Neuron (in vitro differentiated cells): ENCODE measurements around the gene TLE3.

Source experiments
- H2AFZ ChIP-seq: one replicate; pipeline ENCODE4 v1.6.1; 2013; ENCODE audit warnings: low read depth, mild to moderate bottlenecking, inconsistent platforms, low read length, moderate library complexity
- H3K27me3 ChIP-seq: one replicate; pipeline ENCODE4 v1.6.1; 2013; ENCODE audit warnings: low read length; ENCODE audit not compliant: insufficient read depth
- H3K36me3 ChIP-seq: one replicate; pipeline ENCODE4 v1.6.1; 2013; ENCODE audit warnings: low read length; ENCODE audit not compliant: insufficient read depth
- H3K4me1 ChIP-seq: one replicate; pipeline ENCODE4 v1.6.1; 2013; ENCODE audit warnings: low read length; ENCODE audit not compliant: insufficient read depth
- H3K4me3 ChIP-seq: 2 replicates; pipeline ENCODE4 v1.5.1; 2013; ENCODE audit warnings: mild to moderate bottlenecking, low read length, moderate library complexity
- H3K9me3 ChIP-seq: one replicate; pipeline ENCODE4 v1.6.1; 2013; ENCODE audit warnings: low read length

Gene TLE3

GRCh38 chr15:70081612-70082011, 16.1 kb downstream of the TLE3 start:
- peaks cover 65% of the 10 kb centered on the region for H3K4me1 ChIP-seq
- no peaks in the 10 kb centered on the region for H3K27me3 ChIP-seq
- peaks cover 9% of the 10 kb centered on the region for H3K36me3 ChIP-seq
- no peaks in the 10 kb centered on the region for H3K9me3 ChIP-seq
- H2AFZ ChIP-seq: no peak overlapping the region
- no peak overlapping the region for H3K4me3 ChIP-seq

- no peaks in the 10 kb centered on the region for H3K9me3 ChIP-seq
- no peak overlapping the region for H3K4me3 ChIP-seq
- H3K36me3 ChIP-seq: peaks cover 13% of the 10 kb centered on the region
- H2AFZ ChIP-seq: no peak overlapping the region
- no peaks in the 10 kb centered on the region for H3K27me3 ChIP-seq
- H3K4me1 ChIP-seq: peaks cover 69% of the 10 kb centered on the region
These were observed 17.4 kb downstream of the TLE3 start for GRCh38 chr15:70080347-70080746.

- Histone ChIP-seq H3K27me3 (no peaks in the 10 kb centered on the region), H3K4me1 (peaks cover 69% of the 10 kb centered on the region), H3K4me3 (no peak overlapping the region), H3K9me3 (no peaks in the 10 kb centered on the region), H2AFZ (no peak overlapping the region), H3K36me3 (peaks cover 18% of the 10 kb centered on the region)
These were observed 17.8 kb downstream of the TLE3 start for GRCh38 chr15:70079888-70080287.

GRCh38 chr15:70078578-70079417, 18.9 kb downstream of the TLE3 start:
- Histone ChIP-seq H3K27me3 (no peaks in the 10 kb centered on the region), H3K36me3 (peaks cover 29% of the 10 kb centered on the region), H3K4me1 (peaks cover 64% of the 10 kb centered on the region), H3K9me3 (no peaks in the 10 kb centered on the region), H3K4me3 (no peak overlapping the region), H2AFZ (no peak overlapping the region)

- no peak overlapping the region for H3K4me3 ChIP-seq
- no peaks in the 10 kb centered on the region for H3K9me3 ChIP-seq
- H3K36me3 ChIP-seq: peaks cover 42% of the 10 kb centered on the region
- no peaks in the 10 kb centered on the region for H3K27me3 ChIP-seq
- no peak overlapping the region for H2AFZ ChIP-seq
- peaks cover 52% of the 10 kb centered on the region for H3K4me1 ChIP-seq
These were observed 20.2 kb downstream of the TLE3 start for GRCh38 chr15:70077188-70078147.

- no peaks in the 10 kb centered on the region for H3K27me3 ChIP-seq
- no peak overlapping the region for H3K4me3 ChIP-seq
- no peak overlapping the region for H2AFZ ChIP-seq
- peaks cover 58% of the 10 kb centered on the region for H3K36me3 ChIP-seq
- no peaks in the 10 kb centered on the region for H3K9me3 ChIP-seq
- H3K4me1 ChIP-seq: peaks cover 31% of the 10 kb centered on the region
These were observed 23.3 kb downstream of the TLE3 start for GRCh38 chr15:70074380-70074779.

- no peak overlapping the region for H2AFZ ChIP-seq
- no peak overlapping the region for H3K4me3 ChIP-seq
- H3K9me3 ChIP-seq: no peaks in the 10 kb centered on the region
- no peaks in the 10 kb centered on the region for H3K27me3 ChIP-seq
- H3K36me3 ChIP-seq: peaks cover 66% of the 10 kb centered on the region
- peaks cover 12% of the 10 kb centered on the region for H3K4me1 ChIP-seq
These were observed 25.2 kb downstream of the TLE3 start for GRCh38 chr15:70072479-70072878.

- Histone ChIP-seq H3K27me3 (no peaks in the 10 kb centered on the region), H3K4me1 (peaks cover 6% of the 10 kb centered on the region), H2AFZ (no peak overlapping the region), H3K9me3 (no peaks in the 10 kb centered on the region), H3K36me3 (peaks cover 66% of the 10 kb centered on the region), H3K4me3 (no peak overlapping the region)
These were observed 25.9 kb downstream of the TLE3 start for GRCh38 chr15:70071799-70072198.

GRCh38 chr15:70069716-70070115, 28.0 kb downstream of the TLE3 start:
- Histone ChIP-seq H3K4me1 (no peaks in the 10 kb centered on the region), H3K27me3 (no peaks in the 10 kb centered on the region), H2AFZ (no peak overlapping the region), H3K9me3 (no peaks in the 10 kb centered on the region), H3K36me3 (peaks cover 74% of the 10 kb centered on the region), H3K4me3 (no peak overlapping the region)

GRCh38 chr15:70068783-70069565, 28.7 kb downstream of the TLE3 start:
- H3K36me3 ChIP-seq: peaks cover 73% of the 10 kb centered on the region
- no peak overlapping the region for H3K4me3 ChIP-seq
- H3K9me3 ChIP-seq: no peaks in the 10 kb centered on the region
- H2AFZ ChIP-seq: no peak overlapping the region
- H3K27me3 ChIP-seq: no peaks in the 10 kb centered on the region
- H3K4me1 ChIP-seq: no peaks in the 10 kb centered on the region

- H3K36me3 ChIP-seq: peaks cover 68% of the 10 kb centered on the region
These were observed 30.0 kb downstream of the TLE3 start for GRCh38 chr15:70067681-70068080.

GRCh38 chr15:70067011-70067410, 30.7 kb downstream of the TLE3 start:
- Histone ChIP-seq H3K4me1 (no peaks in the 10 kb centered on the region), H3K27me3 (no peaks in the 10 kb centered on the region), H2AFZ (no peak overlapping the region), H3K9me3 (no peaks in the 10 kb centered on the region), H3K36me3 (peaks cover 66% of the 10 kb centered on the region), H3K4me3 (no peak overlapping the region)

More at GRCh38 chr15:70067681-70068080, 30.0 kb downstream of the TLE3 start:
- no peak overlapping the region for H2AFZ ChIP-seq
- H3K4me1 ChIP-seq: no peaks in the 10 kb centered on the region
- H3K9me3 ChIP-seq: no peaks in the 10 kb centered on the region
- H3K4me3 ChIP-seq: no peak overlapping the region
- no peaks in the 10 kb centered on the region for H3K27me3 ChIP-seq
